Measurements from ENCODE around the gene NSMCE1.

The NSMCE1 gene

GRCh38 chr16:27190316-27190871 is 78.2 kb downstream of the NSMCE1 start:
- H2AFZ ChIP-seq (ENCODE audit: low read depth): peak overlapping the region; percentile 66; the same call in 1 of the 2 replicates
- H3K79me2 ChIP-seq (ENCODE audit: insufficient read depth, low read depth): no peaks in the 10 kb centered on the region
- no peak overlapping the region for H3K27ac ChIP-seq
- H3K4me3 ChIP-seq (IDR thresholded peaks at IDR 0.05; ENCODE audit: insufficient read depth, low read depth, low read length): no peak overlapping the region
- no peak for TF ChIP-seq CTCF (conservative IDR thresholded peaks at IDR 0.05; ENCODE audit: low read depth, low read length)
- no peak overlapping the region for H3K9ac ChIP-seq
- no peaks in the 10 kb centered on the region for H4K20me1 ChIP-seq (ENCODE audit: insufficient read depth)
- H3K27me3 ChIP-seq (ENCODE audit: insufficient read depth, low read depth): no peaks in the 10 kb centered on the region
- H3K4me1 ChIP-seq (ENCODE audit: low read depth, poor library complexity, severe bottlenecking): peaks cover 20% of the 10 kb centered on the region
- H3K4me2 ChIP-seq: peak overlapping the region; percentile 52; the same call in 1 of the 2 replicates
- H3K36me3 ChIP-seq (ENCODE audit: insufficient read depth): no peaks in the 10 kb centered on the region

GRCh38 chr16:27189335-27189972 is 79.1 kb downstream of the NSMCE1 start:
- H2AFZ ChIP-seq (ENCODE audit: low read depth): peak overlapping the region; percentile 66
- no peaks in the 10 kb centered on the region for H4K20me1 ChIP-seq (ENCODE audit: insufficient read depth)
- no peaks in the 10 kb centered on the region for H3K79me2 ChIP-seq (ENCODE audit: insufficient read depth, low read depth)
- no peak for TF ChIP-seq CTCF (conservative IDR thresholded peaks at IDR 0.05; ENCODE audit: low read depth, low read length)
- H3K4me2 ChIP-seq: peak overlapping the region; percentile 52
- peak overlapping the region; percentile 7; the same call in 1 of the 2 replicates for H3K27ac ChIP-seq
- no peak overlapping the region for H3K4me3 ChIP-seq (IDR thresholded peaks at IDR 0.05; ENCODE audit: insufficient read depth, low read depth, low read length)
- peak overlapping the region; percentile 11; the same call in 1 of the 2 replicates for H3K9ac ChIP-seq
- H3K36me3 ChIP-seq (ENCODE audit: insufficient read depth): no peaks in the 10 kb centered on the region
- H3K4me1 ChIP-seq (ENCODE audit: low read depth, poor library complexity, severe bottlenecking): peaks cover 20% of the 10 kb centered on the region
- H3K27me3 ChIP-seq (ENCODE audit: insufficient read depth, low read depth): no peaks in the 10 kb centered on the region

GRCh38 chr16:27188633-27189032 is 79.9 kb downstream of the NSMCE1 start:
- Histone ChIP-seq H3K4me1 (ENCODE audit: low read depth, poor library complexity, severe bottlenecking) (peaks cover 20% of the 10 kb centered on the region), H3K4me3 (IDR thresholded peaks at IDR 0.05; ENCODE audit: insufficient read depth, low read depth, low read length) (no peak overlapping the region), H3K79me2 (ENCODE audit: insufficient read depth, low read depth) (no peaks in the 10 kb centered on the region), H4K20me1 (ENCODE audit: insufficient read depth) (no peaks in the 10 kb centered on the region), H3K27ac (no peak overlapping the region), H3K4me2 (no peak overlapping the region), H3K27me3 (ENCODE audit: insufficient read depth, low read depth) (no peaks in the 10 kb centered on the region), H3K36me3 (ENCODE audit: insufficient read depth) (no peaks in the 10 kb centered on the region), H3K9ac (no peak overlapping the region), H2AFZ (ENCODE audit: low read depth) (no peak overlapping the region; the same call in 1 of the 2 replicates)
- no peak for TF ChIP-seq CTCF (conservative IDR thresholded peaks at IDR 0.05; ENCODE audit: low read depth, low read length)

- no peak overlapping the region for H3K4me3 ChIP-seq (IDR thresholded peaks at IDR 0.05; ENCODE audit: insufficient read depth, low read depth, low read length)
- no peaks in the 10 kb centered on the region for H3K36me3 ChIP-seq (ENCODE audit: insufficient read depth)
- peaks cover 20% of the 10 kb centered on the region for H3K4me1 ChIP-seq (ENCODE audit: low read depth, poor library complexity, severe bottlenecking)
- H4K20me1 ChIP-seq (ENCODE audit: insufficient read depth): no peaks in the 10 kb centered on the region
- H3K9ac ChIP-seq: no peak overlapping the region
- no peaks in the 10 kb centered on the region for H3K79me2 ChIP-seq (ENCODE audit: insufficient read depth, low read depth)
- no peak for TF ChIP-seq CTCF (conservative IDR thresholded peaks at IDR 0.05; ENCODE audit: low read depth, low read length)
- no peak overlapping the region for H2AFZ ChIP-seq (ENCODE audit: low read depth)
- H3K27ac ChIP-seq: no peak overlapping the region
- no peaks in the 10 kb centered on the region for H3K27me3 ChIP-seq (ENCODE audit: insufficient read depth, low read depth)
- H3K4me2 ChIP-seq: no peak overlapping the region
These were observed 82.8 kb downstream of the NSMCE1 start for GRCh38 chr16:27185776-27186130.

All from KMS-11 (cell line).